ENCODE measurements around the gene DDX27.
"Not testable (repeated sequence)": the region's sequence is repeated elsewhere in the genome, so short reads cannot be mapped to it uniquely, and the experiment has no call there.

Gene DDX27, protein sequence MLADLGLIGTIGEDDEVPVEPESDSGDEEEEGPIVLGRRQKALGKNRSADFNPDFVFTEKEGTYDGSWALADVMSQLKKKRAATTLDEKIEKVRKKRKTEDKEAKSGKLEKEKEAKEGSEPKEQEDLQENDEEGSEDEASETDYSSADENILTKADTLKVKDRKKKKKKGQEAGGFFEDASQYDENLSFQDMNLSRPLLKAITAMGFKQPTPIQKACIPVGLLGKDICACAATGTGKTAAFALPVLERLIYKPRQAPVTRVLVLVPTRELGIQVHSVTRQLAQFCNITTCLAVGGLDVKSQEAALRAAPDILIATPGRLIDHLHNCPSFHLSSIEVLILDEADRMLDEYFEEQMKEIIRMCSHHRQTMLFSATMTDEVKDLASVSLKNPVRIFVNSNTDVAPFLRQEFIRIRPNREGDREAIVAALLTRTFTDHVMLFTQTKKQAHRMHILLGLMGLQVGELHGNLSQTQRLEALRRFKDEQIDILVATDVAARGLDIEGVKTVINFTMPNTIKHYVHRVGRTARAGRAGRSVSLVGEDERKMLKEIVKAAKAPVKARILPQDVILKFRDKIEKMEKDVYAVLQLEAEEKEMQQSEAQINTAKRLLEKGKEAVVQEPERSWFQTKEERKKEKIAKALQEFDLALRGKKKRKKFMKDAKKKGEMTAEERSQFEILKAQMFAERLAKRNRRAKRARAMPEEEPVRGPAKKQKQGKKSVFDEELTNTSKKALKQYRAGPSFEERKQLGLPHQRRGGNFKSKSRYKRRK

DNA sequence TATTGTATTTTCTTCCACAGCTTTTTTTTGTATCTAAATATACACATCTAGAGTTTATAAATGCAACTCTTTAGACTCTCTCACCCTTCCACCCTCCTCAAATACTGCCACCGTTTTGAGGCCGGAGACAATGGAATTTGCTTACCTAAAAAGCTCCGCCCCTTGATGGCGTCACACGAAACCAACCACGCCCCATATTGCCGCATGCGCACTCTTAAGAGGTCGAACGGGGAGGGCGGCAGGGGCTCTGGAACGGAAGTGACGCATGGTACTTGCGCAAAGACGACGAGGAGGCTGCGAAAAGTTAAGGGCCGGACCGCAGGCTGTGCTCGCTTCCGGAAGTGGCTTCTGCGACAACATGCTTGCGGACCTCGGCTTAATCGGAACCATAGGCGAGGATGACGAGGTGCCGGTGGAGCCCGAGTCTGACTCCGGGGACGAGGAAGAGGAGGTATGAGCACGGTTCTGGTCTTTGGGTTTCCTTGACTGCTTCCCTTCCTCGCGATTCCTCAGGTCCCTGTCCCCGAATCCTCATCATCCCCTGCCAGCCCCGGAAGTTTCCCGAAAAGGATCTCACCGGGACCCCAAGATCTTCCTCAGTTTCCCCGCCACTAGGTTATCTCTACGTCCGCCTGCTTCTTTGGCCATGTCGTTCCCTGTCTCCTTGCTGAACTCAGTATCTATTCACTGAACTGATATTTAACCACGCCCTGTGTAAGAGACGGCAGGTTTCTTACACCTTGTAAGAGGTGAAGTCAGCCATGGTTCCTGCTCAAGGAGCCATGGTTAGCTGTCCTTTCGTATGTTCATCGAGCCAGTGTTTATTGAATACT lies at the start of gene DDX27:
DDX27 (plus strand) TSS at position 326 of the 833 bp plus-strand sequence; CDS start at position 359, 33 bp downstream.
- peak; percentile 99 for DNase-seq

DNA sequence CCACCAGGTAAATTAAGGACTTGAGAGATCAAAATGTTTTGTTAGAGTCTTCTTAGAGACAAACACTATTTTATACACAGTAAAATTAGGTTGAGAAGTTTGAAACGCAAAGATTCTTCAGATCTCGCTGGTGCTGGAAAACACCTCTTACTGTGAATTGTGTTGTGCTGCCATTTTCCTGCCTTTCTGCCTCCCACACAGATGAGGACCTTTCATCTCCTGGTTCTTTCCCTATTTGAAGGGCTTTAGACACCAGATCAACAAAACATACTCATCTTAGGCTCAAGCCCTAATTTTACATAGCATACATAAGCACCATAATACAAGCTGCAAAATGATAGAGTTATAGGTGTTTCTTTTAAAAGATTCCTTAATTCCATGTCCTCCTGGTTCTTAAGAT lies 49.7 kb upstream of the DDX27 start:
- no peak for DNase-seq

DNA sequence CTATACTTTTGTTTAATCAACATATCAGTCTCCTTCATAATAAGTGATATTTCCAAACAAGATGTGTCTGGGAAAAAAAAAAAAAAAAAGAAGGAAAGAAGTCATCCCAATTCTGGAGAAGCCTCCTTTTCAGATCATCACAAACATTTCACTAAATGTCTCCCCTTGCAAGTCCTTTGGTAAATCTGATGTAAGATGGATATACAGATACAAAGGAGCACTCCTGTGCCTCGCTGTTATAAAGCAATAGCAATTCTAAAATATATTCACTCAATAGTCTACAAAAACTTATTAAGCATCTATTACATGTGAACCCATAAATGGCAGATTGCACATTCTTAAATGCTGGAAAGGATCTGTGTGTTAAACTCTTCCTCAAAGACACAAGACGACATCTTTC lies 48.5 kb upstream of the DDX27 start:
- DNase-seq = no peak

DNA sequence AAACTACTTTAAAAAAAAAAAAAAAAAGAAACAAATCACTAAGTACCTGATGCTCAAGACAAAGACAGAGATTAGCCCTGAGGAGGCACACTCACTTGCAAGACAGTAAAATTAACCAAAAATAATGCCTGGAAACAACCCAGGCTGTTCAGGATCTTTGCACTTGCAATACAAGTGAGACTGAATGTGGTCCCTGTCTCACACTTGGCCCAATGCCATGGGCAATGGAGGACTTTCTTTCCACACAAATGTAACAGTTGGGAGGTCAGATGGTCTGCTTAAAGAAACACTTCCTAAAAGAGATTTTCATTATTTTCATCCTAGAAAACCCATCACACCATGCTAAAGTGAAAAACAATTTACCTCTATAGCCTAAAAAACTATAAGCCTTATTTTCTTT lies 47.3 kb upstream of the DDX27 start:
- DNase-seq = no peak

DNA sequence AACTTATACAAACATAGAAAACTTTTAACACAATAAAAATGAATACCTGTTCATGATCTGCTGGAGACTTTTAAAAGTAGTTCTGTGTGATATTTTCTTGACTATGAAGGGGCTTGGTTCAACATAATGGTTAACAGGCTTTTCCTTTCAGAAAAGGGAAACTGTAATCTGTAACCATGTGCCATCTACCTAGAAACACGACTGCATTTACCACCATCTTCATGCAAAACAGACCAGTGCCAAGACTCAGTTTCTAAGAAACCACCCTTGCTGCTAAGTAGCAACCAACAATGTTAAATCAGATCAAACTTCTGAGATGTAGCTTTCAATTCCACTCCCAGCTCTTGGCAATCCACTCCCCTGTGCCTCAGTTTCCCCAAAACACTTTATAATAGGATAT lies 46.8 kb upstream of the DDX27 start:
- no peak for DNase-seq

DNA sequence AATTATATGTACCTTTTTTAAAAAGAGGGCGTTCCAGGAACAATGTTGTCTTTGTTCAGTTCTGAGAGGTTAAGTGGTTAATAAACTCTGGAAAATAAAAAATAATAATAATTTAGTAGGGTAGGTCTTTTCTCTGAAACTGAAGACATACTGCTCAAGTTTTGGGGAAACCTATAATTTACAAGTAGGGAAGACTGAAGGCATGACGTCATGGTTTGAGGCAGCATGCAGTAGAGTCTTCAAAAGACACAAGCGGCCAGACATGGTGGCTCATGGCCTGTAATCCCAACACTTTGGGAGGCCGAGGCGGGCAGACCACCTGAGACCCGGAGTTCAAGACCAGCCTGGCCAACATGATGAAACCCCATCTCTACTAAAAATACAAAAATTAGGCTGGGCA lies 45.0 kb upstream of the DDX27 start:
- no peak for DNase-seq

DNA sequence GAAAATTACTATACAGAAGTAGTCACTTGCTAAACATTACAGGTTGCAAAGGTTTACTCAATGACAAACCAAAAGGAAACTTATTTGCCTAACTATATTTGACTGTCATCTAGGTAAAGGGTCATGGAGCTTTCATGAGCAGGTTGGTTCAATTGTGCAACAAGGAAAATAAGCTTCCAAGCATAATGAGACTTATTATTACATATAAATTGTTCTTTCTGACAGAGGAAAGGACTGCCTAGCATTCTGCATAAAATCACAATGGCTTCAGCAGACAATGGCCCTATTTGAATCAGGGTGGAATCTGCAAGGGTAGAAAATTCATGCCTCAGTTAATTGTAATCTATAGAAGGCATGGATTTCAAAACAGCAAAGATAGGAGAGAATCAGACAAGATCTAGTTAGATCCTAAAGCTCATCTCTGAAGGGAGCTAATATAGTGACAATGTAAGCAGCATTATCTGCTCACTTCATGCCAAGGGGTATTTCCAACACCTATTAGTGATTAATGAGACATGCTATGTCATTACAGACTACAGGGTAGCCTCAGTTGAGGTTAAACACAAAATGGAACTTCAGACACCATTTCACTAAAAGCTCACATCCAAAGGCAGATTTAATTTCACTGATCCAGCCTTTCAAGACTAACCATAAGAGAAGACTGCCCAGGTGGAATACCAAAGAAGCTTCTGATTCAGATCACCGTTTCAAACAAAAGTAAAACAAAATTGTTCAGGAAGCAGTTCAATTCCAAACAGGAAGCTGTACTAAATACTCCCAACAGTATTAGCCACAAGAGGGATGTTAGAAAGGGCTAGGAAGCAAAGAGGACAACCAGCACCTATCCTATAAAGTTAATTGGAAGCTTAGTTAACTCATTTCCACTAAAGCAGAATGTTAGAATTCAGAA lies 39.6 kb upstream of the DDX27 start:
- peak; percentile 80 for DNase-seq

DNA sequence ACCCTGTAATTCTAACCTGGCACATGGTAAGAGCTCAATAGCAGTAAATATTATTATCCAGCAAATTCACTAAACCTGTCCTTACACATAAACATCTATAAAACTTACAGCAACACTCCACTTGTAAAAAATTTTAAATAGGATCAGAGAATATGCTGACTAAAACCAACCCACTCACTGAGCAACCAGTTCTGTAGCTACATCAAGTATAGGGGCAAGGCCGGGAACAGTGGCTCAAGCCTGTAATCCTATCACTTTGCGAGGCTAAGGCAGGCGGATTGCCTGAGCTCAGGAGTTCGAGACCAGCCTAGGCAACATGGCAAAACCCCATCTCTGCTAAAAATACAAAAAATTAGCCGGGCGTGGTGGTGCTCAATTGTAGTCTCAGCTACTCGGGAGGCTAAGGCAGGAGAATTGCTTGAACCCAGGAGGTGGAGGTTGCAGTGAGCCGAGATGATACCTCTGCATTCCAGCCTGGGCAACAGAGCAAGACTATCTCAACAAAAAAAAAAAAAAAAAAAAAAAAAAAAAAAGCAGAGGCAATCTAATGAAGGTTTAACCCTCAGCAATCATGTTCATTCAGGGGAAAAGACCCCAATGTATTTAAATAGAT lies 37.8 kb upstream of the DDX27 start:
- no peak for DNase-seq

DNA sequence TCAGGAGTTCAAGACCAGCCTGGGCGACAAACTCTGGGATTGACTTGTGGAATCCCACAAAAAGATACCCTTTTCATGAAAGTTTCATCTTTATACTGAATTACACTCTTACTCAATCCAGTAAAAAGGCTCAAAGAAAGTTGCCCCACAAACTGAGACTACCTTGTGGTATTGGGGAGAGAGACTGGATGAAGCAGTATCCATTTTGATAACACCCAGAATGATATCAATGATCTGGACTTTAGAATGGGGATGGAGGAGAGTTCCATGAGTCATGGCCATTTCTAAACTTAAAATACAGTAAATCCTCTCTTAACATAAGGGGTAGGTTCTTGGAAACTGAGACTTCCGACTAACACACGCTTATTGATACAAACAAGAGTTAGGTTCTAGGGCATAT lies 35.8 kb upstream of the DDX27 start:
- no peak for DNase-seq

DNA sequence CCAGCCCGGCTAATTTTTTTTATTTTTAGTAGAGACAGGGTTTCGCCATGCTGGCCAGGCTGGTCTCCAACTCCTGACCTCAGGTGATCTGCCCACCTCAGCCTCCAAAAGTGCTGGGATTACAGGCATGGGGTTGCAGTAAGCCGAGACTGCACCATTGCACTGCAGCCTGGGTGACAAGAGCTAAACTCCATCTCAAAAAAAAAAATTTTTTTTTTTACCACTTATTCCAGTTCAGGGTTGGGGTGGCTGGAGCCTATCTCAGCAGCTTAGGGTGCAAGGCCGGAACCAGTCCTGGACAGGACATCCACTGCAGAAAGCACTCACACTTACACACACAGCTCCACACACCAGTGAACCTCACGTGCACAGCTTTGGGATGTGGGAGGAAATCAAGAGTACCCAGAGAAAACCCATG lies 35.1 kb upstream of the DDX27 start:
- not testable (repeated sequence) for DNase-seq

DNA sequence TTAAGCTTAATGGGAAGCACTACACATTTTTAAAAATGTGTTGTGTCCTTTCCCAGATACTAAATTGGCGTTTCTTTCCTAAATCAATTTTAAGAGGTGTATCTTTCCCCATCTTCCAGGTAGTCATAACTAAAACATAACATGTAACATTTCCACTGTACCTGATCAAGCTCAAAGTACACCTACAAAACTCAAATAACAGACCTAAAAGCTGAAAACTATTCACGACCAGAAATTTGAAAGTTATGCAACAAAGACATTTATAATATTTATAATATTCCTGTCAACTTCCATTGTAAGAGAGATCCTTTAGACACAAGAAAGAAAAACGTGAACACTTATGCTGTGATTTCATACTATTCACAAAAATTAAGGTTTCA lies 34.5 kb upstream of the DDX27 start:
- DNase-seq = no peak

DNA sequence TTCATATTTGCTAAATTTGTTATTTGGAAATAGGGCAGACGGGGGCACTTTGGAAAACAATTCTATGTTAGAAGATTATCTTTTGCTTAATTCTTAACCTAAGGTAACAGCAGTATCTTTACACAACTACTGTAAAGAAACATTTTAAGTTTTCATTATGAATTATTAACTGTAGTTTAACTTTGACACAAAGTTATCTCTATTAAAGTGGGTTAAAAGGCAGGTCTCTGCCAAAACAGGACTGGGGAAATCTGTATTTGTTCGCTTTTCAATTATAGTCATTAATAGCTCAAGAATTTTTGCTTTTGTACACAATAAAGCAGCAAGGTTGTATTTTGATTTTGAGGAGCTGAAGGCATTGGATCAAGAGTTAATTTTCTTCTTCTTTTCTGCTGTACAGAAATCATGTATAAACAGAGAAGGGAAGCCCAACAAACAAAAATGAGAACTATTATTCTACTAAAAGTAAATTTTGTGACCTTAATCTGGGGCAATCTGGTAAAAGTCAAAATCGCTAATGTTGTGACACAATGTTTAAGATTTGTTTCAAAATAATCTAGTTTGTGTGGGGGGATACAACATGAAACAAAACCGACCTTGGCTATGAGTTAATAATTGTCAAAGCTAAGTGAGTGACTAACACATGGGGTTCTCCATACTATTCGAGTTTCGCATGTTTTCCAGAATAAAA lies 34.0 kb upstream of the DDX27 start:
- no peak for DNase-seq

DNA sequence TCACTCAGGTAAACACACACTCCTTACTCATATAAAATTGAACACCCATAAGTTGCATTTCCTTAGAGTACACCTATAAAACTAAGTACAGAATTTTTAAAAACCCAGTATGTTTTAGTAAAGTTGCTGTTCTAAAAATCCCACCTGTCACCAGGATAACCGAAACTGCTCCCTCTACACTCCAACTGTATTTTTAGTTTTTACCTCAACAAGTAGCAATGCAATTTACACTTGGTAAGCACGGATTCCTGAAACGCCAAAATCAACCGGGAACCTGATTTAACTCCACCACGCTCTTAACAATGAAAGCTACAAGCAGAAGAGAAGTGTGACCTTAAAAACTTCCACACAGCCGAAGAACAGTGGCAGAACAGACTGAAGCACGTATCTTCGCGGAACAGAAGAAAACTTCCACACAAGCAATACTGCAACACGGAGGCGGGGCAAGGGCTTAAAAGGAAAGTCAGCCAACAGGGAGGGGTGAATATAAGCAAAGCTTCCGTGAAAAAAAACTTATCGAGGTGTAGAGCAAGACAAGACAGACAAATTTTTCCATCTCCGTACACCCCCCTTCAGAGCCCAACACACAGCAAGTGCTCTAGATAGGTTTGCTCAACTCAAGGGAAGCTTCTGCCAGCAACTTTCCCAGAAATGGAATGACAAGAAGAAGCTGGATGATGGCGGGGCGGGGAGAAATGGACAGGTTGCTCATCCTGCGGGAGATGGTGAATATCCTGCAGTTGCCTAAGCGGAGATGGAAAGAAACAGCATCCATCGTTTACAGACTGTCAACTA lies 32.5 kb upstream of the DDX27 start:
- DNase-seq = peak; percentile 56

DNA sequence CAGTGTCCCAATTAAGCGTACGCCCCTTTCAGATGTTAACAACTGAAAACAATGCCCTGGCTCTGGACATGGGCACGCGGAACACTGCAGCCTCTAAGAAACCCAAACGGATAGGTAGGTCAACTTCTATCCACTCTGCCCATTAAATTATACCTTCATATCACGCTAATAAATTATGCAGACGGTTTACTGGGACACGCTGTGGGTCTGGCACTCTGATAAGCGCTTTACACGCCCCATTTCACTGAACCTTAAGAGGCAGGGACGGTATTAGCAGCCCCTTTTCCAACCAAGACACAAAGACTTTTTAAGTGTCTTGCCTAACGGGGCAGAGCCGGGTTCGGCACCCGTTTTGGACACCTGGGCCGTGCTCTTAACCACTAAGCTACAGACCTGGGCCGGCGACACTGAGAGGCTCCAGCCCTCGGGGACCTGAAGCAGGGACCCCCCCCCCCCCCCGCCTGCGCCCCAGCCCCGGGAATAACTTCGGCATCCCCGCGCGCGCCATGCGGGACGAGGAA lies 31.8 kb upstream of the DDX27 start:
- DNase-seq = peak; percentile 56

DNA sequence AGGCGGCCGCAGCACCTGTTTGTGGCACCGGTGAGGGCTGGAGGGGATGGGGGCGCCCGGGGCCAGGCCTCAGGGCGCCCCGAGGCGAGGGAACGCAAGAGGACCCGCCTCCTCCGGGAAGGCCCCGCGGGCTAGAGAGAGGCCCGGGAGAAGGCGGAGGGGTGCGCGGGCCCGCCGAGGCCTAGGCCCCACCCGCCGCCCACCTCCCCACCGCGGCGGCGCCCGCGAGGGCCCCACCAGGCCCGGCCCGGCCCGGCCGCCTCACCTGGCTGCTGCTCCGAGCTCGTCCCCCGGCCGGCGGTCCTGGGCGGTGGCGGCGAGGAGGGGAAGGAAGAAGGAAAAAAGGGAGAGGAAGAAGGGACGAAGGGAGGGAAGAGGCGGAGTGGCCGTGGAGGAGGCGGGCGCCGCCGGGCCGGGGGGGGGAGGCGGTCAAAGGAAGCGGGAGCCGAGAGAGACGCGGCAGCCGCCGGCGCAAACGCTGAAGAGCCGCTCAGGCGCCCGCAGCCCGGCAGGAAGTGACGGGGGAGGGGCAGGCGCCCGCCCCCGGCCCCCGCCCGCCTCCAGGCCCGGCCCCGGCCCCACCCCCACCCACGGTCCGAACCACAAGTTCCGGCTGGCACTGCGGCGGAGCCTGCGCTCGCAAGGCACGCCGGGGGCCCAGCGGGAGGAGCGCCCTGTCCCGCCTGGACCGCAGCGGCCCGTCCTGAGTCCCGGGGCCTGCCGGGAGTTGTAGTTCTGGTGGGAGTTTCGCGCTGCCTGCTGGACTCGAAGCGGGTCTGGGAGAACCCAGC lies 31.2 kb upstream of the DDX27 start, which contains the start of gene STAU1:
STAU1 (minus strand) TSS at position 484 of the 791 bp plus-strand sequence. CDS start 22,133 bp downstream, outside the sequence.
- DNase-seq = peak; percentile 94

DNA sequence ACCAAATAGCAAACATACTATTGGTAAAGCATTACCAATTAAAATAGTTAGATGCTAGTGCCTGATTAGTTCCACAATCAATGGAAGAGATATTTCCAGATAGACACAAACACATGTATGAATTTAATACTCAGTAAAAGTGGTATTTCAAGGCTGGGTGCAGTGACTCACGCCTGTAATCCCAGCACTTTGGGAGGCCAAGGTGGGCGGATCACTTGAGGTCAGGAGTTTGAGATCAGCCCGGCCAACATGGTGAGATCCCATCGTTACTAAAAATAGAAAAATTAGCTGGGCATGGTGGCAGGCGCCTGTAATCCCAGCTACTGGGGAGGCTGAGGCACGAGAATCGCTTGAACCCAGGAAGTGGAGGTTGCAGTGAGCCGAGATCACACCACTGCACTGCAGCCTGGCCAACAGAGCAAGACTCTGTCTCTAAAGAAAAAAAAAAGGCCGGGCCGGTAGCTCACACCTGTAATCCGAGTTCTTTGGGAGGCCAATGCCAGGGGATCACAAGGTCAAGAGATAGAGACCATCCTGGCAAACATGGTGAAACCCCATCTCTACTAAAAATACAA lies 26.2 kb upstream of the DDX27 start:
- DNase-seq = not testable (repeated sequence)

DNA sequence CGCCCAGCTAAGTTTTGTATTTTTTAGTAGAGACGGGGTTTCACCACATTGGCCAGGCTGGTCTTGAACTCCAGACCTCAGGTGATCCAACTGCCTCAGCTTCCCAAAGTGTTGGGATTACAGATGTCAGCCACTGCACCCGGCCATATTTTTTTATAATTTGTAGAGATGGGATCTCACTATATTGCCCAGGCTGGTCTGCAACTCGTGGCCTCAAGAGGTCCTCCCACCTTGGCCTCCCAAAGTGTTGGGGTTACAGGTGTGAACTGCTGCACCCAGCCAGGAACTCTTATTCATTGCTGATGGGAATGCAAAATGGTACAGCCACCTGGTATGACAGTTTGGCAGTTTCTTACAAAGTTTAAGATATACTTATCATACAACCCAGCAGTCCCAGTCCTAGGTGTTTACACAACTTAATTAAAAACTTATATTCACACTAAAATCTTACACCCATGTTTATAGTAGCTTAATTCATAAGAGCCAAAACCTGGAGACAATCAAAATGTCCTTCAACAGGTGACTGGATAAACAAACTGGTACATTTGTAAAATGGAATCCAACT lies 19.4 kb upstream of the DDX27 start:
- DNase-seq = no peak

DNA sequence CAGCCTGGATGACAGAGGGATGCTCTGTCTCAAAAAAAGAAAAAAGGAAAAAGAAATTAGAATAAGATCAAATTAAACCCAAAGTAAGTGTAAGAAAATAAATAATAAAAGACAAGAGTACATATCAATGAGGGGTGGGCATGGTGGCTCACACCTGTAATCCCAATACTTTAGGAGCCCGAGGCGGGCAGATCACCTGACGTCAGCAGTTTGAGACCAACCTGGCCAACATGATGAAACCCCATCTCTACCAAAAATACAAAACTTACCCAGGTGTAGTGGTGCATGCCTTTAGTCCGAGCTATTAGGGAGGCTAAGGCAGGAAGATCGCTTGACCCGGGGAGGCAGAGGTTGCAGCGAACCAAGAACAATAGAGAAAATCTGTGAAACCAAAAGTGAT lies 16.2 kb upstream of the DDX27 start:
- no peak for DNase-seq
